GM06990 (cell line): ENCODE results near the gene TRAM2.

ENCODE experiments used
- DNase-seq: peaks from one replicate; pipeline ENCODE4 v3.0.0-alpha.2; 2011; ENCODE audit not compliant: insufficient read length; ENCODE audit errors: extremely low read depth
- H3K27me3 ChIP-seq: replicated peaks from 2 replicates; pipeline ENCODE4 v1.6.0; 2011; ENCODE audit warnings: low read length; ENCODE audit not compliant: control insufficient read depth, insufficient read depth
- H3K36me3 ChIP-seq: 2 replicates; pipeline ENCODE4 v1.5.1; 2011; ENCODE audit warnings: low read length; ENCODE audit not compliant: control insufficient read depth, insufficient read depth
- H3K4me3 ChIP-seq: replicated peaks from 2 replicates; pipeline ENCODE4 v1.5.1; 2011; ENCODE audit warnings: low read depth, mild to moderate bottlenecking, control low read depth, low read length
- CTCF ChIP-seq: IDR thresholded peaks from 2 replicates; pipeline ENCODE4 v1.5.1; 2011; ENCODE audit warnings: low read length, control low read depth, mild to moderate bottlenecking, inconsistent platforms; ENCODE audit not compliant: insufficient read depth, poor library complexity, severe bottlenecking

TRAM2 gene

GRCh38 chr6:52515219-52515960 is 61.5 kb downstream of the TRAM2 start:
- no peak for DNase-seq
- no peak overlapping the region for H3K4me3 ChIP-seq
- no peak for TF ChIP-seq CTCF
- H3K36me3 ChIP-seq = peaks cover 17% of the 10 kb centered on the region
- no peaks in the 10 kb centered on the region for H3K27me3 ChIP-seq

GRCh38 chr6:52514514-52514913 is 62.3 kb downstream of the TRAM2 start:
- no peaks in the 10 kb centered on the region for H3K27me3 ChIP-seq
- peaks cover 19% of the 10 kb centered on the region for H3K36me3 ChIP-seq
- TF ChIP-seq CTCF = no peak
- DNase-seq = no peak
- H3K4me3 ChIP-seq = no peak overlapping the region

GRCh38 chr6:52513896-52514295 is 63.0 kb downstream of the TRAM2 start:
- no peak for TF ChIP-seq CTCF
- Histone ChIP-seq H3K27me3 (no peaks in the 10 kb centered on the region), H3K36me3 (peaks cover 24% of the 10 kb centered on the region), H3K4me3 (no peak overlapping the region)
- no peak for DNase-seq

- no peaks in the 10 kb centered on the region for H3K27me3 ChIP-seq
- TF ChIP-seq CTCF = no peak
- DNase-seq = no peak
- peaks cover 25% of the 10 kb centered on the region for H3K36me3 ChIP-seq
- H3K4me3 ChIP-seq = no peak overlapping the region
Observed at GRCh38 chr6:52513464-52513863, 63.4 kb downstream of the TRAM2 start.

- no peak for DNase-seq
- Histone ChIP-seq H3K27me3 (no peaks in the 10 kb centered on the region), H3K36me3 (peaks cover 35% of the 10 kb centered on the region), H3K4me3 (no peak overlapping the region)
- TF ChIP-seq CTCF = no peak
Observed at GRCh38 chr6:52512199-52512598, 64.7 kb downstream of the TRAM2 start.
